CD14-positive monocyte (primary cell): ENCODE data around the gene CD63. TPM values are rescaled to one million over a fixed set of nuclear protein-coding genes. Genes with fewer than 3 reads are reported as not detected.

Experiments
- DNase-seq, 3 donors: peaks; one replicate each; pipeline ENCODE4 v3.0.0-alpha.2; 2011 to 2022
- H2AFZ ChIP-seq: 2 replicates; pipeline ENCODE4 v1.6.0; 2012; ENCODE audit warnings: mild to moderate bottlenecking, low read depth, low read length, inconsistent platforms; ENCODE audit not compliant: insufficient read depth, poor library complexity, severe bottlenecking
- H3K27ac ChIP-seq, 2 donors: 1 replicate in 1 of 2; 2 replicates in 1 of 2; pipeline ENCODE4 v1.5.1; 2012 to 2013; ENCODE audit warnings: low read length in 2 of 2, control low read depth in 1 of 2, inconsistent platforms in 1 of 2, low read depth in 1 of 2, mild to moderate bottlenecking in 1 of 2
- H3K27me3 ChIP-seq, 2 donors: one replicate each; pipeline versions ENCODE4 v1.6.0 to v1.6.1; 2011 to 2013; ENCODE audit warnings: low read length in 2 of 2; ENCODE audit not compliant: control insufficient read depth in 2 of 2, insufficient read depth in 2 of 2
- H3K36me3 ChIP-seq, 2 donors: replicated peaks in 1 of 2; 1 replicate in 1 of 2; 2 replicates in 1 of 2; pipeline versions ENCODE4 v1.5.1 to v1.6.1; 2012 to 2013; ENCODE audit warnings: low read length in 2 of 2, control low read depth in 1 of 2, inconsistent platforms in 1 of 2, mild to moderate bottlenecking in 1 of 2; ENCODE audit not compliant: insufficient read depth in 2 of 2, control insufficient read depth in 1 of 2
- H3K4me1 ChIP-seq, 2 donors: 1 replicate in 1 of 2; 2 replicates in 1 of 2; pipeline versions ENCODE4 v1.5.1 to v1.6.1; 2012 to 2013; ENCODE audit warnings: low read length in 2 of 2, control low read depth in 1 of 2, inconsistent platforms in 1 of 2, mild to moderate bottlenecking in 1 of 2, moderate library complexity in 1 of 2; ENCODE audit not compliant: insufficient read depth in 2 of 2, control insufficient read depth in 1 of 2
- H3K4me2 ChIP-seq: replicated peaks from 2 replicates; pipeline ENCODE3; 2012; ENCODE audit warnings: low read length, moderate library complexity, mild to moderate bottlenecking; ENCODE audit not compliant: poor library complexity, severe bottlenecking; ENCODE audit errors: extremely low read depth
- H3K4me3 ChIP-seq, 3 experiments: fragments of 200-600 bp in 1 of 3; sonication (generic) in 1 of 3; replicated peaks in 1 of 3; 1 replicate in 2 of 3; 2 replicates in 1 of 3; pipeline ENCODE4 v1.5.1; 2011 to 2013; ENCODE audit warnings: low read length in 3 of 3, mild to moderate bottlenecking in 3 of 3, control low read depth in 2 of 3, low read depth in 2 of 3, inconsistent platforms in 1 of 3, moderate library complexity in 1 of 3
- H3K79me2 ChIP-seq: 2 replicates; pipeline ENCODE4 v1.6.0; 2012; ENCODE audit warnings: mild to moderate bottlenecking, control low read depth, inconsistent platforms, low read length, moderate library complexity; ENCODE audit not compliant: insufficient read depth
- H3K9ac ChIP-seq: 2 replicates; pipeline ENCODE4 v1.6.0; 2017; ENCODE audit warnings: low read length, mild to moderate bottlenecking; ENCODE audit not compliant: insufficient read depth, poor library complexity, severe bottlenecking
- H3K9me3 ChIP-seq, 2 donors: replicated peaks in 1 of 2; 1 replicate in 1 of 2; 2 replicates in 1 of 2; pipeline versions ENCODE4 v1.5.1 to v1.6.1; 2012 to 2013; ENCODE audit warnings: low read length in 2 of 2, control low read depth in 1 of 2; ENCODE audit not compliant: control insufficient read depth in 1 of 2, insufficient read depth in 1 of 2
- H4K20me1 ChIP-seq: 2 replicates; pipeline ENCODE4 v1.6.0; 2012; ENCODE audit warnings: mild to moderate bottlenecking, low read length, control low read depth, moderate library complexity; ENCODE audit not compliant: insufficient read depth
- H3K27ac Mint-ChIP-seq, 7 donors: one replicate each; pipeline ENCODE4 v1.8.0; 2020; ENCODE audit warnings: mild to moderate bottlenecking in 7 of 7, mixed read lengths in 7 of 7, moderate library complexity in 6 of 7, inconsistent platforms in 2 of 7
- H3K27me3 Mint-ChIP-seq, 3 donors: one replicate each; pipeline ENCODE4 v1.8.0; 2021 to 2022; ENCODE audit warnings: low read depth in 3 of 3, mild to moderate bottlenecking in 3 of 3, mixed read lengths in 3 of 3, moderate library complexity in 3 of 3, inconsistent platforms in 1 of 3
- H3K36me3 Mint-ChIP-seq, 2 donors: one replicate each; pipeline ENCODE4 v1.8.0; 2020; ENCODE audit warnings: mixed read lengths in 2 of 2, inconsistent platforms in 1 of 2, mild to moderate bottlenecking in 1 of 2
- H3K4me1 Mint-ChIP-seq: one replicate; pipeline ENCODE4 v1.8.0; 2020; ENCODE audit warnings: mild to moderate bottlenecking, mixed read lengths
- H3K4me3 Mint-ChIP-seq, 2 donors: one replicate each; pipeline ENCODE4 v1.8.0; 2020; ENCODE audit warnings: mild to moderate bottlenecking in 2 of 2, mixed read lengths in 2 of 2, moderate library complexity in 1 of 2
- H3K9me3 Mint-ChIP-seq, 7 donors: one replicate each; pipeline ENCODE4 v1.8.0; 2020 to 2022; ENCODE audit warnings: mixed read lengths in 7 of 7, mild to moderate bottlenecking in 6 of 7, moderate library complexity in 6 of 7, inconsistent platforms in 2 of 7
- CTCF ChIP-seq: fragments of 200-600 bp; IDR thresholded peaks from one replicate; pipeline ENCODE4 v1.8.0; 2022; ENCODE audit warnings: antibody characterized with exemption, mild to moderate bottlenecking
- WGBS: methylation state at CpG from one replicate; pipeline ENCODE4 v1.1.5; 2013; ENCODE audit warnings: missing lambda C conversion rate; ENCODE audit not compliant: insufficient coverage; 5-methylcytosine and 5-hydroxymethylcytosine counted together
- intact Hi-C, 2 donors: fragments of 100-400 bp; cut with micrococcal nuclease; formaldehyde crosslinking; loops; one replicate each; pipeline versions ENCODE4 v1.15.0 to v1.15.1; 2023
- polyA plus RNA-seq, 3 donors: library from polyadenylated mRNA; depleted of rRNA in 1 of 3; unstranded in 2 of 3; stranded (reverse) in 1 of 3; fragments of 300-500 nt in 2 of 3; fragments of >200 nt in 1 of 3; fragmentation: Illumina TruSeq in 2 of 3; gene quantifications; 1 replicate in 2 of 3; 2 replicates in 1 of 3; pipeline ENCODE4 v1.2.3, GENCODE V29; 2012 to 2021

CD63 gene
- polyA plus RNA-seq, 3 donors = 336 to 1,099 (median 988) TPM

GRCh38 chr12:55733858-55734257 lies 5.0 kb upstream of the CD63 start:
- Histone ChIP-seq H3K9ac (no peak overlapping the region), H3K4me2 (no peak overlapping the region), H3K27me3 (no peaks in the 10 kb centered on the region), H3K4me1 (peaks cover 25 to 32% of the 10 kb centered on the region in 2 donors), H3K27ac (no peak overlapping the region), H3K4me3 (no peak overlapping the region), H3K9me3 (no peaks in the 10 kb centered on the region), H3K36me3 (no peaks in the 10 kb centered on the region), H2AFZ (no peak overlapping the region), H3K79me2 (peaks cover 11% of the 10 kb centered on the region), H4K20me1 (no peaks in the 10 kb centered on the region)
- peaks cover 3% of the 10 kb centered on the region in 2 donors for H3K36me3 Mint-ChIP-seq
- no peaks in the 10 kb centered on the region for H3K9me3 Mint-ChIP-seq
- H3K27ac Mint-ChIP-seq = peak overlapping the region in 1 of 7 donors; percentile 45
- intact Hi-C loops = no loop called here
- peaks cover 0 to 8% (median 5%) of the 10 kb centered on the region in 3 donors for H3K27me3 Mint-ChIP-seq
- 100% methylated on average over 2 of the region's 2 CpGs for WGBS
- no peak for DNase-seq
- H3K4me3 Mint-ChIP-seq = no peak overlapping the region
- H3K4me1 Mint-ChIP-seq = peaks cover 32% of the 10 kb centered on the region
- TF ChIP-seq CTCF = no peak

GRCh38 chr12:55733021-55733555 lies 4.3 kb upstream of the CD63 start:
- no peak overlapping the region for H2AFZ ChIP-seq
- no peaks in the 10 kb centered on the region for H3K27me3 ChIP-seq
- H4K20me1 ChIP-seq = peaks cover under 1% of the 10 kb centered on the region
- no peak for DNase-seq
- H3K4me1 ChIP-seq = peaks cover 21 to 26% of the 10 kb centered on the region in 2 donors
- Mint-ChIP-seq H3K4me1 (peaks cover 26% of the 10 kb centered on the region), H3K27ac (no peak overlapping the region), H3K36me3 (peaks cover 3% of the 10 kb centered on the region in 2 donors), H3K4me3 (no peak overlapping the region), H3K27me3 (peaks cover 0 to 8% (median 5%) of the 10 kb centered on the region in 3 donors), H3K9me3 (no peaks in the 10 kb centered on the region)
- H3K4me2 ChIP-seq = no peak overlapping the region
- H3K9ac ChIP-seq = no peak overlapping the region
- H3K4me3 ChIP-seq = no peak overlapping the region
- H3K9me3 ChIP-seq = no peaks in the 10 kb centered on the region
- no peak overlapping the region for H3K27ac ChIP-seq
- no peaks in the 10 kb centered on the region for H3K36me3 ChIP-seq
- TF ChIP-seq CTCF = no peak
- intact Hi-C loops = no loop called here
- 97% methylated on average over 10 of the region's 14 CpGs for WGBS
- H3K79me2 ChIP-seq = peaks cover 19% of the 10 kb centered on the region
